Measurements from ENCODE around the gene VNN1. TPM values are rescaled to one million over a fixed set of nuclear protein-coding genes. Genes with fewer than 3 reads are reported as not detected.
"Not testable (repeated sequence)": the region's sequence is repeated elsewhere in the genome, so short reads cannot be mapped to it uniquely, and the experiment has no call there.

Gene VNN1
- total RNA-seq, 1 experiment from 2014 or later = 0.05 TPM

DNA sequence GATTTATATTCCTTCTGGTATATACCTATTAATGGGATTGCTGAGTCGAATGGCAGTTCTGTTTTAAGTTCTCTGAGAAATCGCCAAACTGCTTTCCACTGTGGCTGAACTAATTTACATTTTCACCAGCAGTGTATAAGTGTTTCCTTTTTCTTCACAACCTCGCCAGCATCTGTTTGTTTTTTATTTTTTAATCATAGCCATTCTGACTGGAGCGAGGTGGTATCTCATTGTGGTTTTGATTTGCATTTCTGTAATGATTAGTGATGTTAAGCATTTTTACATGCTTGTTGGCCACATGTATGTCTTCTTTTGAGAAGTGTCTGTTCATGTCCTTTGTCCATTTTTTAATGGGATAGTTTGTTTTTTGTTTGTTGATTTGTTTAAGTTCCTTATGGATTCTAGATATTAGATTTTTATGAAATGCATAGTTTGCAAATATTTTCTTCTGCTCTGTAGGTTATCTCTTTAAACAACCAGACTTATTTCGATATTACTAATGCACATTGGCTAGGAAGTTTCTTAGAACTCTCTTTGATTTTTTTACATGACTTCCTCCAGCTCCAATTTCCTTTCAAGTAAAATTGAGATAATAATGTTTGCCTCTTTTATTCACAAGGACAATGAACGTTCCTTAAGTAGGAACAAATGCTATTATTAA is 12.2 kb upstream of the VNN1 start:
- DNase-seq (ENCODE audit: low read depth) = no peak

DNA sequence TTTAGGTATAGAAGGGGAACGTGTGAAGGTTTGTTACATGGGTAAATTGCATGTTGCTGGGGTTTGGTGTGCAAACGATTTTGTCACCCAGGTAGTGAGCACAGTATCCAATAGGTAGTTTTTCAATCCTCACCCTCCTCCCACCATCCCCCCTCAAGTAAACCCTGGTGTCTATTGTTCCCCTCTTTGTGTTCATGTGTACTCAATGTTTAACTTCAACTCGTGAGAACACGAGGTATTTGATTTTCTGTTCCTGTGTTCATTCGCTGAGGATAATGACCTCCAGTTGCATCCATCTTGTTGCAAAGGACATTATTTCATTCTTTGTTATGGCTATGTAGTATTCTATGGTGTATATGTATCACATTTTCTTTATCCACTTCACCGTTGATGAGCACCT is 11.6 kb upstream of the VNN1 start:
- DNase-seq (ENCODE audit: low read depth) = no peak

DNA sequence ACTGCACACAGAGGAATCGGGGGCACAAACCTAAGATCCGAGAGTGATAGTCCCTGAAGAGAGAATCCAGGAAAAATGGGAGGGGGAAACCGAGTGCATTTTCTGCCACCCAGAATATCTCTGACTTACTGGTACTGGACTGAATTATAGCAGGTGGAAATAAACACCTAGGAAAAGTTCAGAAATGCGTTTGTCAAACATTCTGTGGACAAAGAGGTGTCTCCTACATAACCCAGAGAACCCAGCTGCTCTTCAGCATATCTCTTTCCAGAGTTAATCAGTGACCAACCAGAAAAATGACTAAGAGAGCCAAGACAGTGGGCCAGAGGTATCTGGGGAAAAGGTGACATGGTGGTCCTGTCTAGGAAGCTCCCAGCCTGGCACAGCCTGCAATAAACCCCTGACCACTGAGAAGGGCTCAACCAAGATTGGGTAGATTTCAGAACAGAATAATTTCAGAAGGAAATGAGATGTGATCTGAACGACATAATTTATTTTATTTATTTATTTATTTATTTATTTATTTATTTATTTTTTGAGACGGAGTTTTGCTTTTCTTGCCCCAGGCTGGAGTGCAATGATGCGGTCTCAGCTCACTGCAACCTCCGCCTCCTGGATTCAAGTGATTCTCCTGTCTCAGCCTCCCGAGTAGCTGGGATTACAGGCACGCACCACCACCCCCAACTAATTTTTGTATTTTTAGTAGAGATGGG is 6.0 kb upstream of the VNN1 start:
- no peak for DNase-seq (ENCODE audit: low read depth)

DNA sequence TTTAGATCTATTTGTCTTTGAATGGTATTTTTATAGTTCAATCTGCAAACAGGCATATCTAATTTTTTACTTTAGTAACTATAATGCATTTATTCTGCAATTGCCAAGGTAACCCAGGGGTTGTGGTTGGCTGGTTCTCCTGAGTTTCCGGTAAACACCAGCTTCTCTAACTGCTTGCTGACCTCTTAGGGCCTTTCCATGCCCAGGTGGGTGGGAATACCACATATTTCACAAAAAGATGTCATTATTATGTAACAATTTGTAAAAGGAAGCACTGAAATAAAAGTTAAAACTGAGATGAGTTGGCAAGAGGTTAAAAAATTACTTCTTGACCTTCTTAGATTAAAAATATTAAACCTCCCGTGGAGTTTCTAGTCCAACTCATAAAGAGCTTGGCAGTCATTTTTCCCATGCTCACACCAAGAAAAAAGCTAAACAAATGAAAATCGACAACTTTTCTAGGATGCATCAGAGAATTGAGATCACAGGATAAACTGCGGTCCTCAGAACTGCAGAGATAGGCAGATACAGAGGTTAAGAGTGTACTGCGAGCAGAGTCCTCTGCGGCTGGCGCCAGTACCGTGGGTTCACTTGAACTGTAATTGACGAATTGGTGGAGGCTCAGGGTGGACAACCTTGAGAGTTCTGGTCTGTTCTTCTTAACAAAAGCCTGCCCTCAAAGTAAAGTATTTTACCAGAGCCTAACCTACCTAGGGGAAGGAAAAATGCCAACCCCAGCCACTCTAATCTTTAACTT is 2.2 kb upstream of the VNN1 start:
- DNase-seq (ENCODE audit: low read depth) = no peak

DNA sequence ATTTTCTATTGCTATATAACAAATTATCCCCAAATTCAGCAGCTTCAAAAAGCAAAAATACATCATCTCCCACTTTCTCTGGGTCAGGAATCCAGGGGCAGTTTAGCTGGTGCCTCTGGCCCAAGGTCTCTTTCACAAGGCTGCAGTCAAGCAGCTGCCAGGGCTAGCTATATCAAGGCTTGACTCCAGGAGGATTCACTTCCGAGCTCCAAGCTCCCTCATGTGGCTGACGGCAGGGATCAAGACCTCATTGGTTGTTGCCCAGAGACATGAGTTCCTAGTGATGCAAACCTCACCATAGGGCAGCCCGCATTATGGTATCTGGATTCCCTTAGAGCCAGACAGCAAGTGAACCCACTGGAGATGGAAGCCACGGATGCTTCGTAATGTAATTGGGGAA is 1.3 kb upstream of the VNN1 start:
- DNase-seq (ENCODE audit: low read depth) = peak; percentile 67

DNA sequence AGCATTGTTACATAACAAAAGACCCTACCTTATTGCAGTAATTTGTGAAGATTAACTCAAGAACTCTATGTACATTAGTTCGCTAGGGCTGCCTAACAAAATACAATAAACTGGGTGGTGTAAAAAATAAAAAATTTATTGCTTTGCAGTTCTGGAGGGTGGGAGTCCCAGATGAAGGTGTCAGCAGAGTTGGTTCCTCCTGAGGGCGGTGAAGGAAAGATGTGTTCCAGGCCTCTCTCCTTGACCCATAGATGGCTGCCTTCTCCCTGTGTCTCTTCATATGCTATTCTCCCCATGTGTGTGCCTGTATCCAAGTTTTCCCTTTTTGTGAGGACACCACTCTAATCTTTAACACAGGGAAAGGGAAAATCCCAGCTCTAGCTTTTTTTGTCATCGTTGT is 305 bp upstream of the VNN1 start:
- no peak for DNase-seq (ENCODE audit: low read depth)

DNA sequence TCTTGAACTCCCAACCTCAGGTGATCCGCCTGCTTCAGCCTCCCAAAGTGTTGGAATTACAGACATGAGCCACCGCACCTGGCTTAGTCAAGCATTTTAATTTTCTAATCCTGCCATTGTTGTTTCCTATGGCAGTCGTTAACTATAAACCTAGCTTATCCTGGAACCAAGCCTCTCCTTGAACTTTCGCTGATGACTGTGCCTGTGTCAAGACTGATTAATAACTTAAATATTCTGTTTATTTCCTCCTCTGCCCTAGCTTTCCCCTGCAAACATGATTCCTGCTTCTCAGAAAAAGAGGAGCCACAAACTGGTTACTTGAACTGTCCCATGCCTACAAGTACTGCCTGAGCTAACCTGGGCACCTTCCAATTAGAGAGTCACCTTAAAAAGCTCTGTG is 1.5 kb downstream of the VNN1 start:
- peak; percentile 75 for DNase-seq (ENCODE audit: low read depth)

DNA sequence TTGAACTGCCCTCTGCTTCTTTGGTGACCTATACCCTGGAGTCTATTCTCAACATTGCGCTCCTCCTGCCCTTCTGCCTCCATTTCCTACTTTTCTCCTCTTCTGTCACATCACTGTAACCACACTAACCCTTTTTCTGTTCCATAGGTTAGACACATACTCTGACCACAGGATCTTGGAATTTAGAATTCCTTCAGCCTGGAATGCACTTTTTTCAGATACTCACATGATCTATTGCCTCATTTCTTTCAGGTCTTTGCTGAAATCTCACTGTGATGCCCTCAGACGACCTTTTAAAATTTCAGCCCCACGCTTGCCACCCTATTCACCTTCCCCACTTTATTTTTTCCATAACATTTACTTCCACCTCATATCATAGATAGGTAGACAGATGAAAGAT is 5.1 kb downstream of the VNN1 start:
- DNase-seq (ENCODE audit: low read depth) = peak; percentile 4

DNA sequence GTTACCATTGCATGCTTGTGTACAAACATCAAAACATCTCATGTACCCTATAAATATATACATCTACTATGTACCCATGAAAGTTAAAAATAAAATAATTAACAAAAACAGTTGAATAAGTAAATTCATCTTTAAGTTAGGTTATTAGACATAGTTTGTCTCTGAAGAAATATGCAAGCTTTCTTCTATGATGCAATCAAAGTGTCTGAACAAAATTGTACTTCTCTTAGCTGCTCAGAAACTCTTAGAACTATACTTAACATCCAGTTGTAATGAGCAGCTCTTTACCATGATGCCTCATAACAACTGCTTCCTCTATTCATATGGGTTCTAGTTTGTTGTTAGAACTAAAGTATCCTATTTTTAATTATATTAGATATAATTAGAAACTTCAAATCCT is 5.9 kb downstream of the VNN1 start:
- DNase-seq (ENCODE audit: low read depth) = no peak

DNA sequence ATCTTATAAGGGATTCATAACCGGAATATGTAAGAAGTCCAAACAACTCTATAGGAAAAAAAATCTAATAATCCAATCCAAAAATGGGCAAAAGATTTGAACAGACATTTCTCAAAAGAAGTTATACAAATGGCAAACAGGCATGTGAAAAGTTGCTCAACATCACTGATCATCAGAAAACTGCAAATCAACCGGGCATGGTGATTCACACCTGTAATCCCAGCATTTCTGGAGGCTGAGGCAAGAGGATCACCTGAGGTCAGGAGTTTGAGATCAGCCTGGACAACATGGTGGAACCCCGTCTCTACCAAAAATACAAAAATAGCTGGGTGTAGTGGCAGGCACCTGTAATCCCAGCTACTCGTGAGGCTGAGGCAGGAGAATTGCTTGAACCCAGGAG is 7.1 kb downstream of the VNN1 start:
- DNase-seq (ENCODE audit: low read depth) = not testable (repeated sequence)

DNA sequence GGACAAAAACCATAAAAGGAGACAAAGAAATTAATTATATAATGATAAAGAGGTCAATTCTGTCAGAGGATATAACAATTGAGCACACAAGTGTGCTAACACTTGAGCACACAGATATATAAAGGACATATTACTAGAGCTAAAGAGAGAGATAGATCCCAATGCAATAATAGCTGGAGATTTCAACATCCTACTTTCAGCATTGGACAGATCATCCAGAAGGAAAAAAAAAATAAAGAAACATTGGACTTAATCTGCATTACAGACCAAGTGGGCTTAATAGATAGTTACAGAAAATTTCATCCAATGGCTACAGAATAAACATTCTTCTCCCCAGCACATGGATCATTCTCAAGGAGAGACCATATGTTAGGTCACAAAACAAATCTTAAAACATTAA is 9.9 kb downstream of the VNN1 start:
- DNase-seq (ENCODE audit: low read depth) = no peak

DNA sequence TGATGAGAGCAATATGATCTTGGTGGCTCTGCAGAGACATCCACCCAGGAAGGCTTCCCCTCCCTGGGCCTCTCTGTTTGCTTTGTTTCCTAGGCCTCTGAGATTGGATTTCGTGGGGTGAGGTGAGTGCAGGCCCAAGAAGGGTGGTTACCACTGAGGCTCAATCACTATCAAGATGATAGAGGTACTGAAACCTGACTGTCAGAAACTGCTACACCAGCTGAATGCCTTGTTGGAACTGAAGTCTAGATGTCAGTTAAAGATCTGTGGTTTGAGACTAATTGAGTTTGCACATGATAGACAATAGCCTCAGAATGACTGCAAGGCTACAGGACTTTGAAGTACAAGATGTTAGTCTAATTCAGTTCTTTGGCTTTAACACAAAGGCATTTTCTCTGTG is 15.2 kb downstream of the VNN1 start:
- no peak for DNase-seq (ENCODE audit: low read depth)

DNA sequence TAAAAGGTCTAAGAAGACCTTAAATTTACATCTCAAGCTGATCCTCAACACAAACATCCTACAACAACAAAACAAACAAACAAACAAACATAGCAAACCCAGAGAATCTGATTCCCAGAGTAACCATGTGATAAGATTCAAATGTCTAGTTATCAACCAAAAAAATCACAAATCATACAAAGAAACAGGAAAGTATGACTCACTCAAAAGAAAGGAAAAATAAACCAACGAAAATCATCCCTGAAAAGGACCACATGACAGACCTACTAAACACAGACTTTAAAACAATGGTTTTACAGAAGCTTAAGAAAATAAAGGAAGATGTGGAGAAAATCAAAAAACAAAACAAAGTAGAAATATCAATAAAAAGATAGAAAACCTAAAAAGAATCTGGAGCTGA is 18.1 kb downstream of the VNN1 start:
- peak; percentile 21 for DNase-seq (ENCODE audit: low read depth)

DNA sequence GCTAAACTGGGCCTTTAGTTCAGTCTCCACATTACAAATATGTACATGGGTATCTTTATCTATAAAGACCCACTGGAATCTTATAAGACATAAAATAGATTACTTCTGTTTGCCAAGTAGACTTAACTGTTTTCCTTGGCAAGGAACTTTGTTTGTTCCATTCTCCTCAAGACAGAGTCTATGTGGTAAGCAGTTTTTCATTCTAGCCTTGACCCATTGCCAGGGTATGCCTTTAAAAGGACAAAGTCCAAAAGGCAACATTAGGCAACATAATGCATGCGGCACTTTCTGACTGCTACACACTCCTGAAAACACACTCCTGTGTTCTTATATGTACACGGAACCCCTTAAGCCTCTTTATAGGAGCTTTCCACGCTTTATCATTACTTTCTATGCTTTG is 20.4 kb downstream of the VNN1 start:
- no peak for DNase-seq (ENCODE audit: low read depth)

DNA sequence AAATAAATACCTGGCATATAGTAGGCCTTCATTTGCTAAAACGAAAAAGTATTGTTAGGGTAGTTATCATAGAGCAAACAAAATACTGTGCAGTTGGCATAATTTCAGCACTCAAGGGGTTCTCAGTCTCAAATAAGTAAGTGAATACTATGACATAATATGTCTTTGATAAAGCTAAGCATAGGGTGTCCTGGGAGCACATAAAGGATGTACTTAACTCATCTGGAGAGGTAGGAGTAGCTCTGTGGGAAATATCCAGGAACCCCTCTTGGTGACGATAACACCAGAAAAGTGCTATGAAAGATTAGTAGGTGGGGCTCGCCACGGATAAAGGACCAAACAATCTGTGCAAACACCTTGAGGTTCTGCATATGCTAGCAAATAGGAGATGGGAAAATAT is 23.2 kb downstream of the VNN1 start:
- no peak for DNase-seq (ENCODE audit: low read depth)

DNA sequence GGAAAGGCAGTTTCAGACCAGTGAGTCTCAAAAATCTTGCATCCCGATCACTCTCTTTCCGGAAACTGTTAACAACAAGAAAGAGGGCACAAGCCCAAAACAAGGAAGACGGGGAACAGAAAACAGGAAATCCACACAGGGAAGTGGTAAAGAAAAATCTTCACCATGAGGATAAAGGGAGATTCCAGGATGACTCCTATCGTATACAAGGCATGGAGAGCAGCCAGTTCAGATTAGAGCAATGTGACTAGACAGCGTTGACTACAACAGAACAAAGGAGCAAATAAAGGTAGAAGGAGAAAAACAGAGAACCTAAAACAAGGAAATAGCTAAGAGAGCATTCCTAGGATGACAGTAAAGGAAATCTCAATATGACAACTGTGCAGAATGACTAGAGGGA is 26.5 kb downstream of the VNN1 start:
- peak; percentile 75 for DNase-seq (ENCODE audit: low read depth)

DNA sequence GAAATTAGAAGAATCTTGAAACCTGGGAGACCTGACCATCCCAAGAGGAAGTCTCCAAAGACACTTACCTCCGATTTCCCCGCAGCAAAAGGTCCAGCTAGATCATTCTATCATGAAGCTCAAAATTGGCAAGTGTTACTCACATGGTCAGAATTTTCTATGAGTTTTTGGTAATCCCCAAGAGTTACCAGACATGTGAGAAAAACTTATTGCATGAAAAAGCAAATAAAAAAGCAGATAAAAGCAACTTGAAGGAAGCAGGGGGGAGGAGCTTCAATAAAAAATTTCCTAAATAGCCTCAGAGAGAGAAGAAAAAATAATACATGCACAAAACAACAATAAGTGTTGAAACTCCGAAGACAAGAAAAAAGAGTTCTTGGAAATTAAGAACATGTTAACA is 27.3 kb downstream of the VNN1 start:
- no peak for DNase-seq (ENCODE audit: low read depth)

DNA sequence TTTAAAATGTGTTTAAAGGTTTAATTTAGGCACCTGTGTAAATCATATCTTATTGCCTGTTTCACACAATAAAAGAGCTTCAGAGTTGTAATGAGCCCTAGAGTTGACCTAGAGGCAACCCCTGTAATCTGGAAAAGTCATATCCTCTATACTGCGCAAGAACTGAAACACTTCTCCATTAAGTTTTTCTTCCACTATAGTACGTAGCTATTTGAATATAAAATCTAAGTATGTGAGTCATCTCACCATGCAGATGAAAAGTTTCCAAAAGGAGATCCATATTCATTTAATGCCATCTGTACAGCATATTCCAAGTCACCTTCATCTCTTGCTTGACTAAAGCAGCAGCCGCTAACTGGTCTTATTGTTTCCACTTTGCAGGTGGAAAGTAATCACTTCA is 28.8 kb downstream of the VNN1 start:
- DNase-seq (ENCODE audit: low read depth) = no peak

DNA sequence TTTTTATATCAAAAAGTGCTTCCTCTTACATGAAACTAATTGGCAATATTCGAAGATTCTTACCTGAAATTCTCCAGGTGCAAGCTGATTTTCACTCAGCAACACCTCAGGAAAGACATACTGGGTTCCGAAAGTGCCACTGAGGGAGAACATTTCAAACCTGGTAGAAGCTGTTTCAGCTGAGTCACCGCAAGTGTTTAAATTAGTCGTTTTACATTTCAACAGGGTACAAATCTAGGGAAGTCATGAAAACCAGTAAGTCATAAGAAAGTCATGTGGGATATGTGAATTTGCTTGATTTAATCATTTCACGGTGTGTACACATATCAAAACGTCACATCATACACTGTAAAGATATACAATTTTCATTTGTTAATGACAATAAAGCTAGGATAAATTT is 29.6 kb downstream of the VNN1 start:
- DNase-seq (ENCODE audit: low read depth) = no peak

DNA sequence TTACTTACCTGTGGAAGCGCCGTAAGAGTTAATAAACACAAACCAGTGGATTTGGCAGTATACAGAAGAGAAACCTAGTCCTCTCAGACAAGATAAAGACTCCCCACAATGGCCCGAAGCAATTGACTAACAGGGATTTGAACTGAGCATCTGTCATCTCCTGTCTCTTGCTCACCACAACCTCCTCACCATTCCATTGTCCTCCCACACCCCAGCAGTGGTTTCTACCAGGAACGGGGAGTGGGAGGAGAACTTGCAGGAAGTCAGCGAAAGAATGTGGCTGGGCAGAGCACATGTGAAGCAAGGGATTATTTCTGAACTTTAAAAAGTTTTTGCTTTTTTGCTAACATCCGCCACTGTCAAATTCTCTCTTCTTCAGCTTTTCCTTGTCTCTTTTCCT is 30.3 kb downstream of the VNN1 start:
- peak; percentile 33 for DNase-seq (ENCODE audit: low read depth)

DNA sequence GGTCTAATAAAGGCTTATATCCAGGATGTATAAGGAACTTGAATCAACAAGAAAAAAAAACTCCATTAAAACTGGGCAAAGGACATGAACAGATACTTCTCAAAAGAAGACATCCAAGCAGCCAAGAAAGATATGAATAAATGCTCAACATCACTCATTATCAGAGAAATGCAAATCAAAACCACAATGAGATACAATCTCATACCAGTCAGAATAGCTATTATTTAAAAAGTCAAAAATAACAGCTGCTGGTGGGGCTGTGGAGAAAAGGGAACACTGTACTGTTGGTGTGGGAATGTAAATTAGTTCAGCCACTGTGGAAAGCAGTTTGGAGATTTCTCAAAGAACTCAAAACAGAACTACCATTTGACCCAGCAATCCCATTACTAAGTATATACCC is 34.8 kb downstream of the VNN1 start:
- not testable (repeated sequence) for DNase-seq (ENCODE audit: low read depth)

DNA sequence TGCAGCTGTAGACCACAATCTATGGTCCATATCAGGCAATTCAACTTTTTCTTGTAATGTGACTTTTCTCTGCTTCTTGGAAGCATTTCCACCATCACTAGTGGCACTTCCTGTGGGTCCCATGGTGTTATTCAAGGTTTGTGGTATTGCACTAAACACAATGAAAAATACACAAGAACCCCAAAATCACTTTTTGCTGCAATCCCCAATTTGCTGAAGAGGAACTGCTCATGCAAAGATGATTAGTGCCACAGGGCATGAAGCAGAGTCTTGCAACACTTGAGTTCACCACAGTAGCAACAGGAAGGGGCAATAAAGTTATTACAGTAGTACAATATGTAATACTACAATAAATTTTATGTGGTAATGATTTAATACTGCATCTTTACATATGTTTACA is 38.1 kb downstream of the VNN1 start:
- no peak for DNase-seq (ENCODE audit: low read depth)

DNA sequence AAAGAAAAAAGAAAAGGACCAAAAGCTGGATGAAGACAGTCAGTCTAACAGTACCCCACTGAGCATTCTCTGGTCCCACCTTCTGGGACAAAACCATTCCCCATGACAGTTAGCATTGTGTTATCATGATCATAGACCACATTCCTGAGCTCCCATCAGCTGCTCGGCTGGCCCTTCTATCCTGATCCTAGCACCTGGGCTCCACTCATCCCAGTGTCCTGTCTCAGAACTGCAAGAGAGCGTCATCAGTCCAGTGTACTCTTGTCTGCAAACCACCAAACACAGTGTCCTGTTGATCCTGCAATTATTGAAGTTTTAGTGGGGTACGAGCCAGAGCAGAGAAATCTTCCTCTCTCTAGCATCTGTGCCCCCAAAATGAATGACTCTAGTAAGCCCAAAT is 38.9 kb downstream of the VNN1 start:
- DNase-seq (ENCODE audit: low read depth) = no peak

Data from HT1080 (cell line).